ENCODE data around the gene SEMA5A. TPM values are rescaled to one million over a fixed set of nuclear protein-coding genes. Genes with fewer than 3 reads are reported as not detected.
A peak's percentile ranks its signal among the peaks of the same experiment; 100 is the strongest.

The SEMA5A gene
- total RNA-seq, 1 experiment from 2014 or later: 0.15 TPM

GRCh38 chr5:9207817-9208418, 338.0 kb downstream of the SEMA5A start:
- H3K9me3 ChIP-seq (ENCODE audit: control insufficient read depth, insufficient read depth, low read depth, low read length): no peaks in the 10 kb centered on the region
- in situ Hi-C loops (cut with HindIII; ENCODE audit: low pct_unique_long_range_greater_than_20kb, low sequenced_read_pairs) (no loop called here), intact Hi-C loops (cut with micrococcal nuclease; ENCODE audit: unreplicated experiment) (loop anchor here (2.0 to 5.0 kb wide), 2 partner anchors 451 to 1281 kb away; no protein-coding TSS in a partner anchor)
- no peaks in the 10 kb centered on the region for H3K27me3 ChIP-seq (ENCODE audit: control insufficient read depth, insufficient read depth, low read length)
- peak; percentile 35 for DNase-seq (ENCODE audit: low read depth, low spot score)
- ATAC-seq: peak; percentile 84
- no peak overlapping the region for H3K4me3 ChIP-seq (ENCODE audit: low read depth in 2 of 2, low read length in 2 of 2)
- no peaks in the 10 kb centered on the region for H3K36me3 ChIP-seq (ENCODE audit: control insufficient read depth, insufficient read depth, low read length)
- ChIA-PET POLR2A (no interaction called here), CTCF (interaction anchor here (0.6 kb wide), 1 partner anchor 333 kb away, joined by 3 read pairs; no protein-coding TSS in a partner anchor)
- no TSS peak for BruUV-seq (replicated peaks)
- TF ChIP-seq TCF7L2 (IDR thresholded peaks at IDR 0.05; ENCODE audit: low read depth, low read length) (no peak), REST (IDR thresholded peaks at IDR 0.05; ENCODE audit: insufficient read depth in 1 of 2, low read depth in 2 of 2, low read length in 1 of 2) (no peak), POLR2AphosphoS5 (IDR thresholded peaks at IDR 0.05; ENCODE audit: low read depth, low read length) (no peak), CTCF (IDR thresholded peaks at IDR 0.05) (peak; percentile 44; the same call in 1 of the 2 replicates)
- no peak overlapping the region for H3K27ac ChIP-seq (ENCODE audit: low read length)
- H3K4me1 ChIP-seq (ENCODE audit: control insufficient read depth, insufficient read depth, low read length): no peaks in the 10 kb centered on the region

- Histone ChIP-seq H3K9me3 (ENCODE audit: control insufficient read depth, insufficient read depth, low read depth, low read length) (no peaks in the 10 kb centered on the region), H3K27ac (ENCODE audit: low read length) (no peak overlapping the region), H3K27me3 (ENCODE audit: control insufficient read depth, insufficient read depth, low read length) (no peaks in the 10 kb centered on the region), H3K4me3 (ENCODE audit: low read depth in 2 of 2, low read length in 2 of 2) (no peak overlapping the region), H3K36me3 (ENCODE audit: control insufficient read depth, insufficient read depth, low read length) (no peaks in the 10 kb centered on the region), H3K4me1 (ENCODE audit: control insufficient read depth, insufficient read depth, low read length) (no peaks in the 10 kb centered on the region)
- CTCF ChIA-PET: no interaction called here
- in situ Hi-C loops (cut with HindIII; ENCODE audit: low pct_unique_long_range_greater_than_20kb, low sequenced_read_pairs) (no loop called here), intact Hi-C loops (cut with micrococcal nuclease; ENCODE audit: unreplicated experiment) (no loop called here)
- ATAC-seq (no peak), DNase-seq (ENCODE audit: low read depth, low spot score) (no peak)
- TF ChIP-seq SIN3A (IDR thresholded peaks at IDR 0.05; ENCODE audit: borderline replicate concordance, insufficient read depth, low read depth, low read length) (no peak), POLR2AphosphoS5 (IDR thresholded peaks at IDR 0.05; ENCODE audit: low read depth, low read length) (no peak), REST (IDR thresholded peaks at IDR 0.05; ENCODE audit: insufficient read depth in 1 of 2, low read depth in 2 of 2, low read length in 1 of 2) (no peak), TCF7L2 (IDR thresholded peaks at IDR 0.05; ENCODE audit: low read depth, low read length) (no peak), CTCF (IDR thresholded peaks at IDR 0.05) (no peak)
- POLR2A ChIA-PET: no interaction called here
- no TSS peak for BruUV-seq (replicated peaks)
Observed at GRCh38 chr5:9202636-9203035, 343.2 kb downstream of the SEMA5A start.
